HG03135 (cell line): Measurements from ENCODE around the gene CHRNG.
"Not testable (repeated sequence)": the region's sequence is repeated elsewhere in the genome, so short reads cannot be mapped to it uniquely, and the experiment has no call there.

ENCODE experiments used
- ATAC-seq: cut with Tn5 transposase; IDR thresholded peaks from one replicate; pipeline ENCODE4 v1.9.1; 2021; ENCODE audit warnings: mild to moderate bottlenecking, moderate library complexity; ENCODE audit not compliant: unreplicated experiment

Gene CHRNG

DNA sequence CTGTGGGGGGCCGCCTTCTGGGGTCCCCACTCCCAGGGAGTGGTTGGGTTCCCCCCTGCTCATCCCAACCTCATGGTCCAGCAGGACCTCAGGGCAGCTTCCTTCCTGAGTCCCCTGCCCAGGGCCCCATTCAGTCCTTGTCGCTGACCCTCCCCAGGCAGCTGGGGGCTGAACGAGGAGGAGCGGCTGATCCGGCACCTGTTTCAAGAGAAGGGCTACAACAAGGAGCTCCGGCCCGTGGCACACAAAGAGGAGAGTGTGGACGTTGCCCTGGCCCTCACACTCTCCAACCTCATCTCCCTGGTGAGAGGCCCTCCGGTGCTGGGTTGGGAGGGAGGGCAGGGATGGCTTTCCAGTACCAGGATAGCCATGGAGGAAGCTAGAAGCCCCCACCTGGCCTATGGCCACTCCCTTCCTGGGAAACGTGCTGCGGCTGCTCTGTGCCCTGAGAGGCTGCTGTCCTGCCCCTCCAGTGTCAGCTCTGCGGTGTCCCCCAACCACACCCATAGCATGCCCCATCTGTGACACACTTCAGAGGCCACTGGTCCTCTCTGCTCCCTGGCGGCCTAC lies 13.0 kb upstream of the CHRNG start:
- no peak for ATAC-seq

DNA sequence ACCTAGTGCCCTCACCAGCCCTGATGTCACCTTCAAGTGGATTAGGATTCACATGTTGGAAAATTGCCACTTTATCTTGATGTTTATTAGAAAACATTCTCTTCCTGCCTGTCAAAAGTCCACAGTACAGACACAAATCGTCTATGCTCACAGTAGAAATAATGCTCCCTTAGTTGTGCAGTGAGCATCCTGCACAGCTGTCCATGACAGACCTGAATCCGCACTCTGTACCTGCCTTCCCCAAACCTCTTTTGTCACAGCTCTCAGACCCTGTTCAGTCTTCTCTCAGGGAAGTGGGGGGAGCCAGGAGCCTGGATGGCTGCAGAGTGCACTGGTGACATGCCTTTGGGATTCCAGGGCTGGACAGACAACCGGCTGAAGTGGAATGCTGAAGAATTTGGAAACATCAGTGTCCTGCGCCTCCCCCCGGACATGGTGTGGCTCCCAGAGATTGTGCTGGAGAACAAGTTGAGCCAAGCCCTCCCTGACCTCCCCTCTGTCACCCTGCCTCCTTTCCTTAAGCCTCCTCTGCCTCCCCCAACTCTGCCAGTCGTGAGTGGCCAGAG lies 11.5 kb upstream of the CHRNG start:
- ATAC-seq, result no peak

DNA sequence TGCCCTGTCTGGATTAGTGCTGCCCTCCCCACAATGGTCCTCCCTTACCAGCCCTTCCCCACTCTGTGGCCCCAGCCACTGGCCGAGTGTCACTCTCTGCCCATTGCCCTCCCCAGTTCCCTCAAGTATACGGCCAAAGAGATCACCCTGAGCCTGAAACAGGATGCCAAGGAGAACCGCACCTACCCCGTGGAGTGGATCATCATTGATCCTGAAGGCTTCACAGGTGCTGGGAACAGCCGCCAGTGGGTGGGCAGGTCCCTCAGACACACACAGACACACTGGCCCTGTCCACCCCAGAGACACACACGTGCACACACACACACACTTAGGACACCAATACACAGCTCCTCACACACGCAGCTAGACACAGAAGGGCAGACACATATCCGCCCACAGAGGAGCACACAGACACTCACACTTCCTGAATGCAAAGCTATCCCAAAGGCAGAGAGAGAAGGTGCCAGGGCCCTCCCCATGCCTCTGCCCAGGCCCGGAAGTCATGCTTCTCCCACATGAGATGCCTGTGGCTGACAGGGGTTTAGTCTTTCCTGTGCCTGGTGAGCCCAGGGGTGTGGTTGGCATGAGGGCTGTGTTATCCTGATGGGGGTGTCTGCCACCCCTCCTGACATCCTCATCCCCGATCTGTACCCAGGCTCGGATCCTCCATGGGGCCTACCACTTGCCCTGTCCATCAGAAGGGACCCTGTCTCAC lies 10.6 kb upstream of the CHRNG start:
- ATAC-seq, result no peak

DNA sequence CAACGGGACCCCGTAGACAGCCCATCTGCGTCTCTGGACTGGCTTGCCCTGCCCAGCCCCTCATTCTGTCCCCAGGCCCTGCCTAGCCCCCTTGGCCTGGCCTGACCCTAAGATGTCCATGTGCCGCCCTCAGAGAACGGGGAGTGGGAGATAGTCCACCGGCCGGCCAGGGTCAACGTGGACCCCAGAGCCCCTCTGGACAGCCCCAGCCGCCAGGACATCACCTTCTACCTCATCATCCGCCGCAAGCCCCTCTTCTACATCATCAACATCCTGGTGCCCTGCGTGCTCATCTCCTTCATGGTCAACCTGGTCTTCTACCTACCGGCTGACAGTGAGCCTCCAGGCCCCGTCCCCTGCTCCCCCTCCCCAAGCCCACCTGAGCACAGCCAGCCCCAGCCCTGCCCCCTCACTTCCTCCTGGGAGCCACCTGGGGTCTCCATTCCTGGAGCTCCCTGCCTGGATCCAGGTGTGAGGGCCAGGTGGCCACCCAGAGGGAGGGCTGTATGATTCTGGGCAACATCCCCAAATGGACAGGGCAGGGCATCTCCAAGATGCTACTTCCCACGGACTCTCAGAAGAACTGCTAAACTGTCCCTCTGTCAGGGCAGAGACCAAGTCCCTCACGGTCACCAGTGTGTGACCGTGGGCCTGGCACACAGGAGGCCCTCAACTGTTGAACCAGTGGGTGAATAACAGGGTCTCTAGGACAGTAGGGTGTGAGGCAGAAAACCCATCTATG lies 9.5 kb upstream of the CHRNG start:
- no peak for ATAC-seq

DNA sequence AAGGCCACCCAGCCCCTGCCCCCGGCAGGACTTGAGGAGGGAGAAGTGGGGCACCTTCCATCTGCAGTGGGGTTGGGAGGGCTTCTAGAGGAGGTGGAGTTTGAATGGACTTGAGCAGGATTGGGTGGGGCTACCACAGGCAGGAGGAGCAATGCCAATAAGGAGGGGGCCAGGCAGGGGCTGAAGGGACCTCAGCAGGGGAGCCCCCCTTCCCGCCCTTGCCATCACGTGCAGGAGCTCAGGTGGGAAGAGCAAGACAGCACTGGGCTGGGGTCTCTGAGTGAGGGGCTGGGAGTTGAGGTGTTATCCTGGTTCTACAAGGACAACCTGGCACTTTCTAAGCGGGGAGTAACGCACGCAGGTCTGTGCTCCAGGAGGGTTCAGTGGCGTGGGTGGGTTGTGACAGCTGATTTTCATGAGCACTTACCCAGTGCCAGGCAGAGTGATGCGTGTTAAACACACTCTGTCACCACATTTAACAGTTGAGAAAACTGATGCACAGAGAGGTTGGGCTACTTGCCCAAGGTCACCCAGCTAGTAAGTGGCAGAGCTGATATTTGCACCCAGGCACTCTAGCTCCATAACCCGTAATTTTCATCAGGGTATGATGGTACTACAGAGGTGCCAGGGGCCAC lies 8.7 kb upstream of the CHRNG start:
- no peak for ATAC-seq

DNA sequence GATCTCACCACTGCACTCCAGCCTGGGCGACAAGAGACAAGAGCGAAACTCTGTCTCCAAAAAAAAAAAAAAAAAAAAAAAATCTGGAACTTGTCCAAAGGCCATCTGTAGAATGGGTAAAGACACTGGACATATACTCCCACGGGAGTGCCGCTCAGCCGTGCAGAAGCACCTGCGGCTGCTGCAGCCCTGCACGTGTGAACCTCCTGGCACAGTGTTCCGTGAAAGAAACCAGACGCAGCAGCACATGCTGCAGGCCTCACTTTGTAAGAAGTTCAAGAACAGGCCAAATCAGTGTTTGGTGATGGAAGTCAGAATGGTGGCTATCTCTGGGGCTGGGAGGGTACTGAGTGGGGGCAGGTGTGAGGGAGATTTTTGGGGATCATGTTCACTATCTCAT lies 7.1 kb upstream of the CHRNG start:
- no peak for ATAC-seq

DNA sequence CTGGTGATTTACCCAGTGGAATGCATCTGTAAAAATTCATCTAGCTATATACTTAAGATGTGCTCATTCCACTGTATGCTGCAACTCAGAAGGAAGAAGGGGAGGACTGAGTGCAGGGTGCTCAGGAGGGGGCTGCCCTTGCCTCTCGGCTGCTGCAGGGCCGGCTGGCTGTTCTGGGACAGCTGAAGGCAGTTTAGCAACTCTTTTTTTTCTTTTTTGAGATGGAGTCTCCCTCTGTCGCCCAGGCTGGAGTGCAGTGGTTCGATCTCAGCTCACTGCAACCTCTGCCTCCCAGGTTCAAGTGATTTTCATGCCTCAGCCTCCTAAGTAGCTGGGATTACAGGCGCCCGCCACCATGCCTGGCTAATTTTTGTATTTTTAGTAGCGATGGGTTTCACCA lies 6.7 kb upstream of the CHRNG start:
- ATAC-seq, result not testable (repeated sequence)

DNA sequence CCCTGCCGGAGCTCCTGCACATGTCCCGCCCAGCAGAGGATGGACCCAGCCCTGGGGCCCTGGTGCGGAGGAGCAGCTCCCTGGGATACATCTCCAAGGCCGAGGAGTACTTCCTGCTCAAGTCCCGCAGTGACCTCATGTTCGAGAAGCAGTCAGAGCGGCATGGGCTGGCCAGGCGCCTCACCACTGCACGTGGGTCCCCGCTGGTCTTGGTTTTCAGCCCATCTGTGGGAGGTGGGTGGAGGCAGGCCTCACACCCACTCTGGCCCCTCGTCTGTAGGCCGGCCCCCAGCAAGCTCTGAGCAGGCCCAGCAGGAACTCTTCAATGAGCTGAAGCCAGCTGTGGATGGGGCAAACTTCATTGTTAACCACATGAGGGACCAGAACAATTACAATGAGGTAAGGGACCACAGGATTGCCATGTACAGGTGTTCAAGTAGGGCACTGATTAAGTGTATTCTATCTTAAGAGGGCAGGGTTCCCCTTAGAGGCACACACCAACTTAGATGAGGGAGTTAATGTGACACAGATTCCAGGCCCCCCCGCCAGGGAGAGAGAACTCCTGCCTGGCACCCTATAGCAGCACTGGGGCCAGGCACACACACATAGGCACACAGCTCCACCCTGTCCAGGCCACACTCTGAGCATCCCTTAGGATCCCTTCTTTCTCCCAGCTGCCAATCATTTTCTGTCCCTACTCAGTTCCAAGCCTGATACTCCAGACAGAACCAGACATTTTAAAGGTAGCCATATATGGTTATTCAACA lies 5.4 kb upstream of the CHRNG start:
- no peak for ATAC-seq

DNA sequence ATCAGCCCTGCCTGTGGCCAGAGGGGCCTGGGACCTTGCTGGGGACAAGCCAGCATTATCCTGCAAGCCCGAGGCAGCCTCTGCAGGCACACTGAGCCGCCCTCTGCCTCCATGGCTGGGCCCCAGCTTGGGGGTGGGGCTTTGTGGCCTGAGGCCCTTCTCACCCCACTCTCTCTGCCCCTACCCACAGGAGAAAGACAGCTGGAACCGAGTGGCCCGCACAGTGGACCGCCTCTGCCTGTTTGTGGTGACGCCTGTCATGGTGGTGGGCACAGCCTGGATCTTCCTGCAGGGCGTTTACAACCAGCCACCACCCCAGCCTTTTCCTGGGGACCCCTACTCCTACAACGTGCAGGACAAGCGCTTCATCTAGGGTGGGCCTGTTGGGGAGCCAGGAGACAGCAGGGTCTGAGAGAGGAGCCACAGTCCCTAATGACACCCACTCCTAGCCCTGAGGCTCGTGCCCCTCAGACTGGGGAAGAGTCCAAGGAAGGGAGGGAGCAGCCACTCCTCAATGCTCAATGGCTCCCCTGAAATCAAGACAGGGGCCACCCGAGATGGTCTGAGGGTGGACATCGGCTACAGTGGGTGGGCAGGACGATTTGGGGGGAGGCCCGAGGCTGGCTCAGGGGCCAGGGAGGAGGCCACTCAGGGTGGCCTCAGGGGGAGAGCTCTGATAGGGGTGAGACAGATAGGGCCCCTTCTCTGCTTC lies 4.4 kb upstream of the CHRNG start:
- no peak for ATAC-seq

DNA sequence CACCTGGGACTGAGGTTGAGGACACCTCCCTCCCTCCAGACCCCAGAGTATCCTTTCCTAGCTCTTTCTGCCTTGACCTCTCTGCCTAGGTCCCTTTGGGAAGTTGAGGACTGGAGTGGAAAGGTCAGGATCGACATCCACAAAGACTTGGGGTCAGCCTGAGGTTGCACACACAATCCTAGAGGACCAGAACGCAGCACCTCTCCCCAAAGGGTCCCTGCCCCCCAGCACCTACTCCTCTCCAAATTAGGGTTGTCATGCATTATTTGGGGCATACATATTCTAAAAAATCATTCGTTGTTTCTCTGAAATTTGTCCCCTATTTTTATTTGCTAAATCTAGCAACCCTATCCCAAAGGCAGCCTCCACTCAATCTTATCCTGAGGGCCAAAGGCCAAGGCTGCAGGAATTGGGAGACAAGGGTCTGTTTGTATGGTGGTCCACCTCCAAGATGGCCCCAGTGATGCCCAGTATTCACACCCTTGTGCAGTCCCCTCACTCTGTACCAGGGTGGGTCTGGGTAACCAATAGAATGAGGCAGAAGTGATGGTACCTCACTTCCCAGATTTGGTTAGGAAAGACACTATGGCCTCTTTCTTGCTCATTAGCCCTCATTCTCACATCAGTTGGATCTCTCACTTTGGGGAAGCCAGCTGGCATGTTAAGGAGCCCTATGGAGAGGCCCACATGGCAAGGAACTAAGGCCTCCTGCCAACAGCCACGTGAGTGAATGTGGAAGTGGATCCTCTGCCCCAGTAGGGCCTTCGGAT lies 3.5 kb upstream of the CHRNG start:
- ATAC-seq, result no peak

DNA sequence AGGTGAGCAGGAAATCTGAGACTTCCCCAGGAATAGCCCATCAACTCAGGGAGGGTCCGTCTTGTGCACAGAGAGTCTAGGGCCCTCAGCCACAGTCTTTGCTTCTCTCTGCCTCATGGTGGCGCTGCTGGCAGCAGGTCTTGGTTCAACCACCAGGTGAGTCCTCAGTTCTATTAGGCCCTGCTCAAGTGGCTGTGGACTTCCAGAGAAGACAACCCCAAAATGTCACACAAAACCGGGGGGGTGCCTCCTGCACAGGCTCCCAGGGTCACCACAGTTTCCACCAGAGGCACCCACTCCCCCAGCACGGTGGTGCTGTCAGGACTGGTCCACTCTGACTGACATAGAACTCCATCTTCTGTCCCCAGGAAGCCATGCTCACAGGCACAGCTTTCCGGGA lies 2.4 kb upstream of the CHRNG start:
- no peak for ATAC-seq

DNA sequence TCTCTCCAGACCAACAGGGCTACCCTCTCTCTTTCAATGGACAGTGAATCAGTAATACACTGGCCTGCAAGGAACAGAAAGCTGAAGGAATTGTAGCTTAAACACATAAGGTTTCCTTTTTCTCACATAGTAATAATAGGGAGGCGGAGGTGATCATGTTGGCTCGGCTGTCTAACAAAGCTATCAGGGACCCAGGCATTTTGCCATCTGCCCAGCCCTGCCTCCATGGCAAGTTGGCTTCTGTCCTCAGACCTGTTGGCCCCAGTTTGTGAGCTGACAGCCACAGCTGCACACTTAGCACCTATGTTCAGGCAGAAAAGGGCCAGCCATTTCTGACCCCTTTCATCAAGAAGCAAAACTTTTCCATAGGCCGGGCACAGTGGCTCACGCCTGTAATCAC lies 2.0 kb upstream of the CHRNG start:
- no peak for ATAC-seq

DNA sequence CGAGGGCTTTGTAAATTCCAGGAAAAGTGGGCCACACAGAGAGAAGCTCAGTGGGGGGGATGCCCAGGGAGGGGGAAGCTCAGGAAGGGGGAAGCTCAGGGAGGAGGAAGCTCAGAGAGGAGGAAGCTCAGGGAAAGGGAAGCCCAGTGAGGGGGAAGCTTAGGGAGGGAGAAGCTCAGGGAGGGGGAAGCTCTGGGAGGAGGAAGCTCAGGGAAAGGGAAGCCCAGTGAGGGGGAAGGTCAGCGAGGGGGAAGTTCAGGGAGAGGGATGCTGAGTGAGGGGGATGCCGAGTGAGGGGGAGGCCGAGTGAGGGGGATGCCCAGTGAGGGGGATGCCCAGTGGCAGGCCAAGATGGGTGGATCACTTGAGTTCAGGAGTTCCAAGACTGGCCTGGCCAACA lies 821 bp upstream of the CHRNG start:
- no peak for ATAC-seq

DNA sequence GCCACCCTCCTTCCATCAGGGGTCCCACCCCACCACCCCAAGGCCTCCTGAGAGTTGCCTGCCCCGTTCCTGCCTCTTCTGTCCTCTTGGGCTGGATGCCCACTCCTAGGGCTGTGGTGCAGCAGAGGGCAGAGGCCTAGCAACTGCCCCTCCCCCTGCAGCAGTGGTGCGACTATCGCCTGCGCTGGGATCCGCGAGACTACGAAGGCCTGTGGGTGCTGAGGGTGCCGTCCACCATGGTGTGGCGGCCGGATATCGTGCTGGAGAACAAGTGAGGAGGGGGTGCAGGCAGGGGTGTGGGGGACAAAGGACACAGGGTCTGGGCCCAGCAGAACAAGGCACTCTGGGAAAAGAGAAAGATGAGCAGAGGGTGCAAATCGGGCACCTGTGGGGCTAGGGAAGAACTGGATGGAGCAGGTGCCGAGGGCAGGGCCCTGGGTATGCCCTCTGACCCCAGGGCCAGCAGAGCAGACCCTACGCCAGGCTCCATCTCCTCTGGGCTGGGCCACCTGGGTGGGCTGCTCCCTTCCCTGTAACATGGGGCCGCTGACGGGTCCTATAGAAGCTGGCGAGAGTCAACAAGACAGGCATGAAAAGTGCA lies 1.0 kb downstream of the CHRNG start:
- ATAC-seq, result no peak

DNA sequence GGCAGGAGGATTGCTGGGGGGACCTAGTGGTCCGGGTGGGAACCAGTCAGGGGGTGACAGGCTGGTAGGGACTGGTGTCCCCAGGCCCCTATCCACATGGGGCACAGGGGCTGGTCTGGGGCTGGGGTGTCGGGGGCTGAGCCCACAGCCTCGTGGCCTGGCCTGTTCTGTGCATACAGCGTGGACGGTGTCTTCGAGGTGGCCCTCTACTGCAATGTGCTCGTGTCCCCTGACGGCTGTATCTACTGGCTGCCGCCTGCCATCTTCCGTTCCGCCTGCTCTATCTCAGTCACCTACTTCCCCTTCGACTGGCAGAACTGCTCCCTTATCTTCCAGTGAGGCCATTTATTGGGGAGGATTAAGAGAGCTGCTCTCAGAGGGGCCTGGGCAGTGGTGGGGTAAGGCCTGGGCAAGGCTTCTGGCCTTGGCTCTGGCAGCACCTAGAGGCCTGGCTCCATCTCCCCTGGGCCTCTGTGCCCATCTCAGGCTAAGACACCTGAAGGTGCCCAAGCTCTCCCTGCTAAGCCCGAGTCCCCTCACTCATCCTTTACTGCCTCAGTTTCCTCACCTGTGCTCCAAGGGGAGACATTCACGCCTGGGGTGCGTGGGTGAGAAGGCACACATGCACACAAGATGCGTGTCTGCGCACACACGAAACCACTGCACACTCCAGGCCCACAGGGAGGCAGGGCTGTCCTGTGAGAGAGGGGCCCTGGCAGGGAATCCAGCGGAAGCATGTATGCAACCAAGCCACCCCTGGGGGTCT lies 1.9 kb downstream of the CHRNG start:
- ATAC-seq, result no peak

DNA sequence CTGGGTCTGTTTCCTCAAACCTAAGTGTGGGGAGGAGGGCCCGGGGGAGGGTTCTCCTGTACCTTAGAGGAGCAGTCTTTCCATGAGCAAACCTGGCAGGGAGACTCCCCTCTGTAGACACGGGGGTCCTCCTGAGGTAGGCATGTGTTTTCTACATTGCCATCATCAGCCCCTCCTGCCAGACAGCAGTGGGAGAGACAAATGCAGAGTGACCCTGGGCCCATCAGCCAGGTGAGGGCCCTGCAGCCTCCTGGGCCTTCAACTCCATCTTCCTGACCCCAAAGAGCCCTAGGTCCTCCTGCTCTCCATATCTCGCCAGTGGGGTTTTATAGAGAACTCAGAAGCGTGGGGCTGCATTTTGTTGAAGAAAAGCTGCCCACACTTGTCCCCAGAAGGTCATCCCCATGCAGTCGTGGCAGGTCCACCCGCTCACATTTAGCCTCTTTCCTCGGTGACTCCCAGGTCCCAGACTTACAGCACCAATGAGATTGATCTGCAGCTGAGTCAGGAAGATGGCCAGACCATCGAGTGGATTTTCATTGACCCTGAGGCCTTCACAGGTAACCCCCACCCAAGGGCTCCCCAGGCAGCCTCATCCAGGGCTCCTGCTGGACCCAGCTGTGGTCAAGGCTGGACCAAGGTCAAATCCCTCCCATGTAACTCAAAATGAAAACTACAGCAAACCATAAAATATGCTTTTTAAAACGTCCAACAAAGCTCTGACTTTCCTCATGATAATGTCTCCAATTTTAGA lies 2.6 kb downstream of the CHRNG start:
- ATAC-seq, result no peak

DNA sequence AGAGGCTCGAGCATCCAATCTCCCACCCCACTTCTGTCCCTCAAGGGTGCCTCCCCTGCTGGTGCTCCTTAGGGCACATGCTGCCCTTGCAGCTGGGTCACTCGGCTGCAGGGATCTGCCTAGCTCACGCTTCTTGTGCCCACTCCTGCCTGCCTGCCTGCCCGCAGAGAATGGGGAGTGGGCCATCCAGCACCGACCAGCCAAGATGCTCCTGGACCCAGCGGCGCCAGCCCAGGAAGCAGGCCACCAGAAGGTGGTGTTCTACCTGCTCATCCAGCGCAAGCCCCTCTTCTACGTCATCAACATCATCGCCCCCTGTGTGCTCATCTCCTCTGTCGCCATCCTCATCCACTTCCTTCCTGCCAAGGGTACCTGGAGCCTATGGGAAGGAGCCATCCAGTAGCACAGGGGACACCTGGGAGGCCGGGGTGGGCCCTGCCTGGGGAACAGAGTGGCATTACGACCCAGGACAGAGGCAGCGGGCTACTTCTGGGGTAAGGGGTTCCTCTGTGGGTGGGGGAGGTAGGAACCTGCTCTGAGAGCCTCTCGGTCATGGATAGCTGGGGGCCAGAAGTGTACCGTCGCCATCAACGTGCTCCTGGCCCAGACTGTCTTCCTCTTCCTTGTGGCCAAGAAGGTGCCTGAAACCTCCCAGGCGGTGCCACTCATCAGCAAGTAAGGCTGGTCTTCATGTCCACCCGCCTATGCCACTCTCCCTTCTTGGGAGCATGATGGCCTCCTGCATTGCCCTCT lies 3.4 kb downstream of the CHRNG start:
- no peak for ATAC-seq
